Panc1 (cell line): ENCODE data around the gene ZCWPW2. TPM values are rescaled to one million over a fixed set of nuclear protein-coding genes. Genes with fewer than 3 reads are reported as not detected.

ENCODE experiments used
- ATAC-seq: fragments of 200-7000 bp; cut with Tn5 transposase; 2 replicates; pipeline ENCODE4 v1.9.1; 2020; ENCODE audit warnings: mild to moderate bottlenecking, moderate library complexity
- BruUV-seq: library from RNA; stranded (reverse); fragments of 400-500 nt; replicated peaks from 2 replicates; lab custom pipeline; 2021; lab: Mats Ljungman, UMichigan
- CTCF ChIA-PET: fragments of 300-600 bp; sonication (Branson Sonifier 250); formaldehyde crosslinking; loops from one replicate; lab custom pipeline; 2022; ENCODE audit warnings: antibody characterized with exemption; lab: Charles Lee
- POLR2A ChIA-PET: fragments of 300-600 bp; sonication (Branson Sonifier 250); formaldehyde crosslinking; loops from one replicate; lab custom pipeline; 2022; ENCODE audit warnings: antibody characterized with exemption; lab: Charles Lee
- DNase-seq: peaks from one replicate; pipeline ENCODE4 v3.0.0-alpha.2; 2010; ENCODE audit warnings: low read depth, low spot score
- H3K27ac ChIP-seq: 2 replicates; pipeline ENCODE4 v1.5.1; 2011; ENCODE audit warnings: mild to moderate bottlenecking, low read length, inconsistent platforms
- H3K27me3 ChIP-seq: fragments of 200-500 bp; sonication (Bioruptor generic); 2 replicates; pipeline ENCODE4 v1.6.0; 2014; ENCODE audit warnings: low read length, inconsistent platforms; ENCODE audit not compliant: control insufficient read depth, insufficient read depth
- H3K36me3 ChIP-seq: fragments of 200-500 bp; sonication (Bioruptor generic); 2 replicates; pipeline ENCODE4 v1.5.1; 2014; ENCODE audit warnings: inconsistent platforms, mild to moderate bottlenecking, low read length, moderate library complexity; ENCODE audit not compliant: control insufficient read depth, insufficient read depth
- H3K4me1 ChIP-seq: 2 replicates; pipeline ENCODE4 v1.5.1; 2011; ENCODE audit warnings: inconsistent platforms, mild to moderate bottlenecking, low read length, moderate library complexity; ENCODE audit not compliant: control insufficient read depth, insufficient read depth
- H3K4me3 ChIP-seq, 2 experiments: 2 replicates each; pipeline ENCODE4 v1.5.1; 2011 to 2012; ENCODE audit warnings: low read depth in 2 of 2, low read length in 2 of 2, mild to moderate bottlenecking in 2 of 2, inconsistent platforms in 1 of 2, moderate library complexity in 1 of 2
- H3K9me3 ChIP-seq: fragments of 200-500 bp; sonication (Bioruptor generic); 2 replicates; pipeline ENCODE4 v1.5.1; 2014; ENCODE audit warnings: low read depth, mild to moderate bottlenecking, inconsistent platforms, low read length, moderate library complexity; ENCODE audit not compliant: control insufficient read depth, insufficient read depth
- POLR2AphosphoS5 ChIP-seq: IDR thresholded peaks from 2 replicates; pipeline ENCODE4 v1.6.1; 2012; ENCODE audit warnings: mild to moderate bottlenecking, low read depth, low read length, moderate library complexity
- SIN3A ChIP-seq: IDR thresholded peaks from 2 replicates; pipeline ENCODE4 v1.6.1; 2012; ENCODE audit warnings: low read depth, mild to moderate bottlenecking, low read length, moderate library complexity, borderline replicate concordance; ENCODE audit not compliant: insufficient read depth
- TCF7L2 ChIP-seq: IDR thresholded peaks from 2 replicates; pipeline ENCODE4 v1.6.1; 2011; ENCODE audit warnings: mild to moderate bottlenecking, low read depth, low read length, inconsistent platforms
- in situ Hi-C: cut with HindIII; loops from 2 replicates; pipeline ENCODE4 v1.10.0; 2016; ENCODE audit warnings: low sequenced_read_pairs, low pct_unique_long_range_greater_than_20kb
- intact Hi-C: fragments of 100-400 bp; cut with micrococcal nuclease; formaldehyde crosslinking; loops from one replicate; pipeline ENCODE4 v1.10.0; 2022; ENCODE audit not compliant: unreplicated experiment
- total RNA-seq: library from RNA; stranded (reverse); gene quantifications from one replicate; pipeline ENCODE4 v1.2.1, GENCODE V29; 2021; ENCODE audit not compliant: unreplicated experiment
- TF ChIP-seq, protein P1 (sequence below), 2 experiments: IDR thresholded peaks; 2 replicates each; pipeline ENCODE4 v1.6.1; 2011 to 2012; ENCODE audit warnings: low read depth in 2 of 2, control low read depth in 1 of 2, low read length in 1 of 2, mild to moderate bottlenecking in 1 of 2, moderate library complexity in 1 of 2; ENCODE audit not compliant: insufficient read depth in 1 of 2
- TF ChIP-seq, protein P2 (sequence below): fragments of 450-650 bp; IDR thresholded peaks from 2 replicates; pipeline ENCODE4 v1.5.1; 2017; ENCODE audit warnings: mild to moderate bottlenecking

Gene ZCWPW2
- total RNA-seq, 1 experiment from 2014 or later: 0.82 TPM

GRCh38 chr3:28343144-28343543 lies 5.4 kb upstream of the ZCWPW2 start:
- BruUV-seq: no TSS peak

GRCh38 chr3:28345690-28346089 lies 2.8 kb upstream of the ZCWPW2 start:
- in situ Hi-C loops: no loop called here
- H3K4me1 ChIP-seq: peaks cover 20% of the 10 kb centered on the region; the same call in 1 of the 2 replicates
- BruUV-seq: no TSS peak
- H3K27ac ChIP-seq: no peak overlapping the region
- ATAC-seq: no peak
- POLR2A ChIA-PET: no interaction called here
- H3K9me3 ChIP-seq: no peaks in the 10 kb centered on the region
- no peak overlapping the region for H3K4me3 ChIP-seq
- no peaks in the 10 kb centered on the region for H3K27me3 ChIP-seq
- no peak for TF ChIP-seq POLR2AphosphoS5
- TF ChIP-seq SIN3A: no peak
- TF ChIP-seq, protein P1, sequence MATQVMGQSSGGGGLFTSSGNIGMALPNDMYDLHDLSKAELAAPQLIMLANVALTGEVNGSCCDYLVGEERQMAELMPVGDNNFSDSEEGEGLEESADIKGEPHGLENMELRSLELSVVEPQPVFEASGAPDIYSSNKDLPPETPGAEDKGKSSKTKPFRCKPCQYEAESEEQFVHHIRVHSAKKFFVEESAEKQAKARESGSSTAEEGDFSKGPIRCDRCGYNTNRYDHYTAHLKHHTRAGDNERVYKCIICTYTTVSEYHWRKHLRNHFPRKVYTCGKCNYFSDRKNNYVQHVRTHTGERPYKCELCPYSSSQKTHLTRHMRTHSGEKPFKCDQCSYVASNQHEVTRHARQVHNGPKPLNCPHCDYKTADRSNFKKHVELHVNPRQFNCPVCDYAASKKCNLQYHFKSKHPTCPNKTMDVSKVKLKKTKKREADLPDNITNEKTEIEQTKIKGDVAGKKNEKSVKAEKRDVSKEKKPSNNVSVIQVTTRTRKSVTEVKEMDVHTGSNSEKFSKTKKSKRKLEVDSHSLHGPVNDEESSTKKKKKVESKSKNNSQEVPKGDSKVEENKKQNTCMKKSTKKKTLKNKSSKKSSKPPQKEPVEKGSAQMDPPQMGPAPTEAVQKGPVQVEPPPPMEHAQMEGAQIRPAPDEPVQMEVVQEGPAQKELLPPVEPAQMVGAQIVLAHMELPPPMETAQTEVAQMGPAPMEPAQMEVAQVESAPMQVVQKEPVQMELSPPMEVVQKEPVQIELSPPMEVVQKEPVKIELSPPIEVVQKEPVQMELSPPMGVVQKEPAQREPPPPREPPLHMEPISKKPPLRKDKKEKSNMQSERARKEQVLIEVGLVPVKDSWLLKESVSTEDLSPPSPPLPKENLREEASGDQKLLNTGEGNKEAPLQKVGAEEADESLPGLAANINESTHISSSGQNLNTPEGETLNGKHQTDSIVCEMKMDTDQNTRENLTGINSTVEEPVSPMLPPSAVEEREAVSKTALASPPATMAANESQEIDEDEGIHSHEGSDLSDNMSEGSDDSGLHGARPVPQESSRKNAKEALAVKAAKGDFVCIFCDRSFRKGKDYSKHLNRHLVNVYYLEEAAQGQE (IDR thresholded peaks at IDR 0.05; ENCODE audit: insufficient read depth in 1 of 2, low read depth in 2 of 2, low read length in 1 of 2): no peak
- TF ChIP-seq, protein P2, sequence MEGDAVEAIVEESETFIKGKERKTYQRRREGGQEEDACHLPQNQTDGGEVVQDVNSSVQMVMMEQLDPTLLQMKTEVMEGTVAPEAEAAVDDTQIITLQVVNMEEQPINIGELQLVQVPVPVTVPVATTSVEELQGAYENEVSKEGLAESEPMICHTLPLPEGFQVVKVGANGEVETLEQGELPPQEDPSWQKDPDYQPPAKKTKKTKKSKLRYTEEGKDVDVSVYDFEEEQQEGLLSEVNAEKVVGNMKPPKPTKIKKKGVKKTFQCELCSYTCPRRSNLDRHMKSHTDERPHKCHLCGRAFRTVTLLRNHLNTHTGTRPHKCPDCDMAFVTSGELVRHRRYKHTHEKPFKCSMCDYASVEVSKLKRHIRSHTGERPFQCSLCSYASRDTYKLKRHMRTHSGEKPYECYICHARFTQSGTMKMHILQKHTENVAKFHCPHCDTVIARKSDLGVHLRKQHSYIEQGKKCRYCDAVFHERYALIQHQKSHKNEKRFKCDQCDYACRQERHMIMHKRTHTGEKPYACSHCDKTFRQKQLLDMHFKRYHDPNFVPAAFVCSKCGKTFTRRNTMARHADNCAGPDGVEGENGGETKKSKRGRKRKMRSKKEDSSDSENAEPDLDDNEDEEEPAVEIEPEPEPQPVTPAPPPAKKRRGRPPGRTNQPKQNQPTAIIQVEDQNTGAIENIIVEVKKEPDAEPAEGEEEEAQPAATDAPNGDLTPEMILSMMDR: no peak
- TF ChIP-seq TCF7L2: no peak
- DNase-seq: no peak
- CTCF ChIA-PET: no interaction called here
- no peaks in the 10 kb centered on the region; the same call in none of the 2 replicates for H3K36me3 ChIP-seq
- intact Hi-C loops: no loop called here

More at GRCh38 chr3:28343144-28343543, 5.4 kb upstream of the ZCWPW2 start:
- TF ChIP-seq, protein P2: no peak
- TF ChIP-seq TCF7L2 (no peak), POLR2AphosphoS5 (no peak)
- intact Hi-C loops (no loop called here), in situ Hi-C loops (no loop called here)
- ChIA-PET CTCF (no interaction called here), POLR2A (no interaction called here)
- no peak overlapping the region for H3K4me3 ChIP-seq
- H3K9me3 ChIP-seq: no peaks in the 10 kb centered on the region
- H3K27ac ChIP-seq: no peak overlapping the region
- peaks cover 16% of the 10 kb centered on the region; the same call in 1 of the 2 replicates for H3K4me1 ChIP-seq
- no peak for DNase-seq
- ATAC-seq: no peak
- H3K27me3 ChIP-seq: no peaks in the 10 kb centered on the region
- peaks cover 3% of the 10 kb centered on the region for H3K36me3 ChIP-seq
